VCaP (cell line): ENCODE measurements around the gene PARVA.

Source experiments
- H3K27ac ChIP-seq: fragments of 450-650 bp; 2 replicates; pipeline ENCODE4 v1.5.1; 2017
- TF ChIP-seq, protein P1 (sequence below): fragments of 450-650 bp; conservative IDR thresholded peaks from 2 replicates; pipeline ENCODE4 v1.5.1; 2017; ENCODE audit warnings: mild to moderate bottlenecking, moderate library complexity

Gene PARVA

DNA sequence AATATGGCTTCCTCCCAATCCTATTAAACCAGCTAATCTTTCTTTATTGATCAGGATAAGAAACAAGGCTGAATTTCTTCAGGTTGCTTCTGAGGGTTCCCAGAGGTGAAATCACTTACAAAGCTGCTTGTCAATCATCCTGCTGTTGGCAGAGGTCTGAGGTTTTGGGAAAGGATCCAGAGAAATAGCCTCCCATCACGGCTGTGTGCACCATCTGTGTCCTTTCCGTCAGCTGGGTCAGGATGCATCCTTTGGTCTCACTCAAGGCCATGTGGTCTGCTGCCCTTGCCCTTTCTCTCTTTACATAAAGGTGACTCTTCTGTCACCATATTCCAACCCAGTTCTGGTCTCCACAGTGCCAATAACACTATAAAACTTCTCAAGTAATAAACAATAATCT lies 183.5 kb downstream of the PARVA start:
- no peak overlapping the region for H3K27ac ChIP-seq
- TF ChIP-seq, protein P1, sequence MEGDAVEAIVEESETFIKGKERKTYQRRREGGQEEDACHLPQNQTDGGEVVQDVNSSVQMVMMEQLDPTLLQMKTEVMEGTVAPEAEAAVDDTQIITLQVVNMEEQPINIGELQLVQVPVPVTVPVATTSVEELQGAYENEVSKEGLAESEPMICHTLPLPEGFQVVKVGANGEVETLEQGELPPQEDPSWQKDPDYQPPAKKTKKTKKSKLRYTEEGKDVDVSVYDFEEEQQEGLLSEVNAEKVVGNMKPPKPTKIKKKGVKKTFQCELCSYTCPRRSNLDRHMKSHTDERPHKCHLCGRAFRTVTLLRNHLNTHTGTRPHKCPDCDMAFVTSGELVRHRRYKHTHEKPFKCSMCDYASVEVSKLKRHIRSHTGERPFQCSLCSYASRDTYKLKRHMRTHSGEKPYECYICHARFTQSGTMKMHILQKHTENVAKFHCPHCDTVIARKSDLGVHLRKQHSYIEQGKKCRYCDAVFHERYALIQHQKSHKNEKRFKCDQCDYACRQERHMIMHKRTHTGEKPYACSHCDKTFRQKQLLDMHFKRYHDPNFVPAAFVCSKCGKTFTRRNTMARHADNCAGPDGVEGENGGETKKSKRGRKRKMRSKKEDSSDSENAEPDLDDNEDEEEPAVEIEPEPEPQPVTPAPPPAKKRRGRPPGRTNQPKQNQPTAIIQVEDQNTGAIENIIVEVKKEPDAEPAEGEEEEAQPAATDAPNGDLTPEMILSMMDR = no peak

DNA sequence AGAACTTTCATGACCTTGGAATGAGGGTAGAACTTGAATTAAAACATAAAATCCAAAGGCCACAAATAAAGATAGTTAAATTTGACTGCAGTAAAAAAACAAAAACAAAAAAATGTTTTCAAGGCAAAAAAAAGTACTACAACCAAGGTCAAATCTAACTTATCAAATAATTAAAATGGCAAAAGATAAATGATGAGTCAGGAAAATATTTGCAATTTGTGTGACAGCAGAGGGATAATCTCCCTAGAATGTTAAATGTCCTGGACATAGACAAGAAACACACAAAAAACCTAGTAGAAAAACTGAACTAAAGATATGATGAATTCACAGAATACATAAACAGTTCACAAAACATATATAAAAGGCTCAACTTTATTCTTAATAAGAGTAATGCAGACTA lies 186.6 kb downstream of the PARVA start:
- no peak overlapping the region for H3K27ac ChIP-seq
- TF ChIP-seq, protein P1 = no peak

DNA sequence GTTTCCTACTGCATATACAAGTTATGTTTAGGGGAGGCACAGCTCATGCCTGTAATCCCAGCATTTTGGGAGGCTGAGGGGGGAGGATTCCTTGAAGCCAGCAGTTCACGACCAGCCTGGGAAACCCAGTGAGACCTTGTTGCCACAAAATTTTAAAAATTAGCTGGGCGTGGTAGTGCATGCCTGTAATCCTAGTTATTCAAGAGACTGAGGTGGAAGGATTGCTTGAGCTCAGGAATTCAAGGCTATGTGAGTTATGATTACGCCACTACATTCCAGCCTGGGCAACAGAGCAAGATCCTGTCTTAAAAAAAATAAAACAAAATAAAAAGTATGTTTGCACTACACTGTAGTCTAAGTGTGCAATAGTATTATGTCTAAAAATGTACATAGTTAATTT lies 188.0 kb downstream of the PARVA start:
- TF ChIP-seq, protein P1 = no peak
- H3K27ac ChIP-seq = no peak overlapping the region

DNA sequence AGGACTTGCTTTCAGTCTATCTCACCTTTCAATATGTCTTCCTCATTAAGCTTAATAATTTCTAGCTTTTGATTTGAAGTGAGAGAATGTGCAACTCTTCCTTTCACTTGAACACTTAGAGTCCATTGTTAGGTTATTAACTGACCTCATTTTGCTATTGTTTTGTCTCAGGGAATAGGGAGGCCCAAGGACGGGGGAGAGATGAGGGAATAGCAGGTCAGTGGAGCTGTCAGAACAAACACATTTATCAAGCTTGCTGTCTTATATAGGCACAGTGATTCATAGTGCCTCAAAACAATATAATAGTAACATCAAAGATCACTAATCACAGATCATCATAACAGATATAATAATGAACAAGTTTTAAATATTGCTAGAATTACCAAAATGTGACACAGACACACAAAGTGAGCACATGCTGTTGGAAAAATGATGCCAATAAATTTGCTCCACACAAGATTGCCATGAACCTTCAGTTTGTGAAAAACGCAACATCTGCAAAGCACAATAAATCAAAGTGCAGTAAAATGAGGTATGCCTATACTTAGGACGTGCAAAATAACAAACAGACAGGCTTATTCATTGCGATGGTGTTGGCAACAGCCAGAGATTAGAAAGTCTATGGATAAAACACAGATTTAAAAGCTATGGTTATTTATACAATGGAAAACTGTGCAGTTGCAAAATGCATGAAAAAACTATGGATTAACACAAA lies 190.5 kb downstream of the PARVA start:
- TF ChIP-seq, protein P1 = no peak
- no peak overlapping the region for H3K27ac ChIP-seq

DNA sequence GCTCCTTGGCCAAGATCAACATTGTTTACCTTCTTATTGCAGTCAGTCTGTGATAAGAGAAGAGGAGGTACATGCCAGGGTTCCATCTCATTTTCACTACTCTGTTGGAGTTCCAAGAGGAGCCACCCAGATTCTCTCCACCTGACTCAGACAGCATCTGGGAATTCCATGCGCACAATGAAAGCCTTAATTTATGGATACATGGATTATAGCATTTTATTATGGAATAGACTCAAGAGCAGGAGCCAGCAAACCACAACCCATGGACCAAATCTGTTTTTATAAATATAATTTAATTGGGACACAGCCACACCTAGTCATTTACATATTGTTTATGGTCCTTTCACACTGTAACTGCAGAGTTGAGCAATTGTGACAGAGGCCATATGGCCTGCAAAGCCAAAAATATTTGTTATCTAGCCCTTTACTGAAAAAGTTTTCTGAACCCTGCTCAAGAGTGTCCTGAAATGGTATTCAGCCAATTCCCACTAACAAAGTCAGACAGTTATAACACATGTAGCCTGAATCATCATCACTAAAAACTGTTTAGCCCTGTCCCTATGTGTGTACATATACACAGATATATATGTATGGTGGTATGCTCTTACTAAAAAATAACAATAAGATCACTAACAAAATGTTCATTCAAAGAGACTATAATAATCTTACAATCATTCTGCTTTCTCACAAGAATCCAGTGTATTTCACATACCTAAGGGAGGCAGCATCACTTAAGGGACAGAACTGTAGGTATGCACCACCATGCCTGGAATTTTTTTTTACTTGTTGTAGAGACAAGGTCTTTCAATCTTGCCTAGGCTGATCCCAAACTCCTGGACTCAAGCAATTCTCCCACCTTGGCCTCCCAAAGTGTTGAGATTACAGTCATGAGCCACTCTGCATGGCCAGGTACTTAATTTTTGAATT lies 192.4 kb downstream of the PARVA start:
- TF ChIP-seq, protein P1 = no peak
- H3K27ac ChIP-seq = no peak overlapping the region

DNA sequence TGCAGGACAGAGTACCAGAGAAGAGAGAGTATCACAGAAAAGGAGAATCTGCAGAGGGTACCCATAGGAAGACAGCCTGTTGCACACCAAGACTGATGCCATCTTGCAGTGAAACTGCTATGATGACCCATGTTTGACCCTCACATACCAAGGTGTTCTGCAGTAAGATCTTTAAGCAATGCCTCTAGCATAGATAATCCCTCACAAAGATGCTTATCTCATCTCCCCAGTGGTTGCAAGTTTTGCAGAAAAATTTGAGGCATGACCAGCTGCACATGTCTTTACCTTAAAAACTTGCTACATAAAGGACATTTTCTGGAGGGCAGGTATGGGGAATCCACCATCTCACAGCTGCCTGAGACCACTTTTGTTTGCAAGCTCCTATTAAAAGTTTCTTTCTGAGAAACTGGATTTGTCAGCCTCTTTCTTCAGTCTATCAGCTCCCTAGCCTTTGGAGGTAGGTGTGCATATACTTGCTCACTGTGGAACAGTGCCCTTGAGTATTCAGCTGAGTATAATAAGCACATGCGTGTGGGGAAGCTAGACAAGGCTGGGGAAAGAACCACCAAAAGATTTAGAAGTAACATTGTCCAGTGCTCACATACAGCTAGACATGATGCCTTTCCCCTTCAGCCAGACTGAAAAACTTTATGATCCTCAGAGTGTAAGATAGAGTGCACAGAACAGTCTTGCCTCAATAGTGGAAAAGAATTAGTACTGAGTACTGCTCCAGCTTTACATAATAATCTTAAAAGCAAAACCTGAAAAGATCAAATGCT lies 196.5 kb downstream of the PARVA start:
- no peak overlapping the region for H3K27ac ChIP-seq
- TF ChIP-seq, protein P1 = no peak
